ENCODE data around the gene SSBP2. TPM values are rescaled to one million over a fixed set of nuclear protein-coding genes. Genes with fewer than 3 reads are reported as not detected.

SSBP2 gene
- total RNA-seq, 1 donor: 15.5 TPM

DNA sequence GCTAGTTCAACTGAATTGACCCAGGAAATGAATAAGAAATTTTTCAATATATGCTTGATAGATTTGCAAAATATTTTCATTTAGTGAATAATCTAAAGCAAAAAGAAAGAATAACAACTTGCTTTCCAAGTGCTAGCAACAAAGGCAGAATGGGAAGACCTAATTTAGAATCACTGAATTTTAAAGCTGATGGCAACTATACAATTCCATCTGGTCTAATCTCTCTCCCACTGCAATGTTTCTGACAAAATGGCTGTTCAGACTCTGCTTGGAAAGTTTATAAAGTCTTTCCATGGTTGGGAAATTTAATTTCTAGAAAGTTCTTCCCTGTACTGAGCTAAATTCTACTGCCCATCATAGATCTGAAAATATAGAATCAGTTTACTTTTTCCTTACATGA is 281.2 kb downstream of the SSBP2 start:
- no peak for DNase-seq (ENCODE audit: low read depth)
- TF ChIP-seq, protein P1, sequence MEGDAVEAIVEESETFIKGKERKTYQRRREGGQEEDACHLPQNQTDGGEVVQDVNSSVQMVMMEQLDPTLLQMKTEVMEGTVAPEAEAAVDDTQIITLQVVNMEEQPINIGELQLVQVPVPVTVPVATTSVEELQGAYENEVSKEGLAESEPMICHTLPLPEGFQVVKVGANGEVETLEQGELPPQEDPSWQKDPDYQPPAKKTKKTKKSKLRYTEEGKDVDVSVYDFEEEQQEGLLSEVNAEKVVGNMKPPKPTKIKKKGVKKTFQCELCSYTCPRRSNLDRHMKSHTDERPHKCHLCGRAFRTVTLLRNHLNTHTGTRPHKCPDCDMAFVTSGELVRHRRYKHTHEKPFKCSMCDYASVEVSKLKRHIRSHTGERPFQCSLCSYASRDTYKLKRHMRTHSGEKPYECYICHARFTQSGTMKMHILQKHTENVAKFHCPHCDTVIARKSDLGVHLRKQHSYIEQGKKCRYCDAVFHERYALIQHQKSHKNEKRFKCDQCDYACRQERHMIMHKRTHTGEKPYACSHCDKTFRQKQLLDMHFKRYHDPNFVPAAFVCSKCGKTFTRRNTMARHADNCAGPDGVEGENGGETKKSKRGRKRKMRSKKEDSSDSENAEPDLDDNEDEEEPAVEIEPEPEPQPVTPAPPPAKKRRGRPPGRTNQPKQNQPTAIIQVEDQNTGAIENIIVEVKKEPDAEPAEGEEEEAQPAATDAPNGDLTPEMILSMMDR (IDR thresholded peaks at IDR 0.05; ENCODE audit: insufficient read depth, low read depth, low read length): no peak
- no peak overlapping the region for H3K4me3 ChIP-seq (ENCODE audit: low read depth, low read length)

DNA sequence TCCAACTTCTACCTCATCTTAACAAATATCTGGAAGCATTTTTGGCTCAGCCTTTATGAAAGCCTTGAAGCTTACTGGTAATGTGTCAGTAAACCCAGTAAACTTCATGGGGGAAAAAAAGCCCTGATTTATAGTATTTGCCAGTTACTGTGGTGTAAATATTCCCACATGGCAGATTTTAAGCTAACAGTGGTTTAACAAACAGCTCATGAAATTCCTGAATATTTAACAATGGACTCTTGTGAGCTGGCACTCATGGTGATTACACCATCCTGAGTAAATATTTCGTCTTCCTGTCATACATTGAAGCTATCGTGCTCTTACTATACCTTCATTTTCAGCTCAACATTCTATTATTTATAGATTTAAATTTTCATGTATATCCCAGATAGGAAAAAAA is 300.0 kb downstream of the SSBP2 start:
- TF ChIP-seq, protein P1 (IDR thresholded peaks at IDR 0.05; ENCODE audit: insufficient read depth, low read depth, low read length): no peak
- no peak for DNase-seq (ENCODE audit: low read depth)
- H3K4me3 ChIP-seq (ENCODE audit: low read depth, low read length): no peak overlapping the region

- TF ChIP-seq, protein P1 (IDR thresholded peaks at IDR 0.05; ENCODE audit: insufficient read depth, low read depth, low read length): no peak
- no peak for DNase-seq (ENCODE audit: low read depth)
- H3K4me3 ChIP-seq (ENCODE audit: low read depth, low read length): no peak overlapping the region
Measured at GRCh38 chr5:81435023-81435422, 315.9 kb downstream of the SSBP2 start.

GRCh38 chr5:81429985-81430384 is 320.9 kb downstream of the SSBP2 start:
- H3K4me3 ChIP-seq (ENCODE audit: low read depth, low read length): no peak overlapping the region
- DNase-seq (ENCODE audit: low read depth): no peak
- TF ChIP-seq, protein P1 (IDR thresholded peaks at IDR 0.05; ENCODE audit: insufficient read depth, low read depth, low read length): no peak

DNA sequence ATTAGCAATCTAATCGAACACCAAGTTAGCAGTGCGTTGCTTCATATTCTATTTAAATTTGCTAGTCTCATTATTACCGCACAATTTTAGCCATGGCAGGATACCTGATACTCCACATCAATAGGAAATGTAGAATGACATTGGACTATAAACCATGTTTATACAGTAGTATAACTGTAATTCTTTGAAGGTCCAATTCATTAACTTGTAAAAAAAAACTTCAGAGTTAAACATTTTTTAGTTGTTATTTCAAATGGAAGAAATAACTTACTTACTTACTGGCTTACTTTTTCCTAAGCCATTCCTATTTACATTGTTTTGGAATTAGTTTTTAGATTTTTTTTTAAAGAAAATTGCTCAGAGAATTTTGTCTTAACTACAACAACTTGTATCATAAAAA is 321.5 kb downstream of the SSBP2 start:
- no peak overlapping the region for H3K4me3 ChIP-seq (ENCODE audit: low read depth, low read length)
- DNase-seq (ENCODE audit: low read depth): no peak
- TF ChIP-seq, protein P1 (IDR thresholded peaks at IDR 0.05; ENCODE audit: insufficient read depth, low read depth, low read length): no peak

- H3K4me3 ChIP-seq (ENCODE audit: low read depth, low read length): no peak overlapping the region
- DNase-seq (ENCODE audit: low read depth): no peak
- TF ChIP-seq, protein P1 (IDR thresholded peaks at IDR 0.05; ENCODE audit: insufficient read depth, low read depth, low read length): no peak
Measured at GRCh38 chr5:81428861-81429260, 322.0 kb downstream of the SSBP2 start.

- no peak overlapping the region for H3K4me3 ChIP-seq (ENCODE audit: low read depth, low read length)
- TF ChIP-seq, protein P1 (IDR thresholded peaks at IDR 0.05; ENCODE audit: insufficient read depth, low read depth, low read length): no peak
- DNase-seq (ENCODE audit: low read depth): peak; percentile 35
Measured at GRCh38 chr5:81428446-81428845, 322.5 kb downstream of the SSBP2 start.
